Globus pallidus (tissue), 1 donor: ENCODE measurements around the gene MBD5.

Experiments
- DNase-seq: peaks from one replicate; pipeline ENCODE4 v3.0.0-alpha.2; 2015; ENCODE audit warnings: low spot score

MBD5 gene

DNA sequence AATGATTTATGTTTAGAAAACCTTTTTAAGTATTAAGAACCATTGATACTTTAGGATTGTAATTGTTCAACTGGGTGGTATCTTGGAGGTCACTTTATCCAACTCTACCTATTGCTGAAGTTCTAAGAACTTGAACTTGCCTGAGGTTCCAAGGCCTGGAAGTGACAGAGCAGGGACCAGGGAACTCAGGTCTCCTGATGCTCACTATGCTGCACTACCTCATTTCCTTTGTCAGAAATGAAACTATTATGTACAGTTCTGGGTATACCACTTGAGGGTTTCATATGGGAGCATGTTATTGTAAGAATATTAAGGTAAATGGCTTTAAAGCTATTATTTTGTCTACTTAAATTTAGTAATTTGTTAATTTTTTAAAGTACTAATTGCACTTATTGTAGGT, 3.0 kb downstream of the MBD5 start:
- no peak for DNase-seq

DNA sequence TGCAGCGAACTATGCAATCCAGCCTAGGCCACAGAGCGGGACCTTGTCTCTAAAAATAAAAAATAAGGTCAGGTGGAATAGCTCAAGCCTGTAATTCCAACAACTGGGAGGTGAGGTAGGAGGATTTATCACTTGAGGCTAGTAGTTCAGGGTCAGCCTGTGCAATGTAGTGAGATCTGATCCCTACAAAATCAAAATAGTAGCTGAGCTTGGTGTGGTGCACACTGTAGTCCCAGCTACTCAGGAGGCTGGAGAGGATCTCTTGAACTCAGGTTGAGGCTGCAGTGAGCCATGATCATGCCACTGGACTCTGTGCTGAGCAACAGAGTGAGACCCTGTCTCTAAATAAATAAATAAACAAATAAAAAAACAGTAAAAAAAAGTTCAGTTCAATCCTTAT, 5.7 kb downstream of the MBD5 start:
- no peak for DNase-seq

DNA sequence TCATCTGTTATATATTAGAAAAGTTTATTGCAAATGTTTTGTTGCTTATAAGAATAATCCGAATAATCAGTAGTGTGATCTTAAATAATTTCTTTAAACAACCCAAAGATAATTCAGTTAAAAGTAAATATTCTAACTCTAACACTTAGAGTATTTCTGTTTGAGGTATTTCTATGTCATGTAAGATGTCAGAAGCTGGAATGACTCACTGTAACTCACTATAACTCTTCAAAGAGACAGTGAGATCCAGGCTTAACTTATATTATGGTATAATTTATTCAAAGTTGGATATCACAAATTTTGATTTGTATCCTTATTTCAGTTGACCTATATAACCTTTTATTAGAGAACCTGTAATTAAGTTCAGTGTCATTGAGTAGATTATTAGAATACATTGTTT, 6.9 kb downstream of the MBD5 start:
- no peak for DNase-seq

DNA sequence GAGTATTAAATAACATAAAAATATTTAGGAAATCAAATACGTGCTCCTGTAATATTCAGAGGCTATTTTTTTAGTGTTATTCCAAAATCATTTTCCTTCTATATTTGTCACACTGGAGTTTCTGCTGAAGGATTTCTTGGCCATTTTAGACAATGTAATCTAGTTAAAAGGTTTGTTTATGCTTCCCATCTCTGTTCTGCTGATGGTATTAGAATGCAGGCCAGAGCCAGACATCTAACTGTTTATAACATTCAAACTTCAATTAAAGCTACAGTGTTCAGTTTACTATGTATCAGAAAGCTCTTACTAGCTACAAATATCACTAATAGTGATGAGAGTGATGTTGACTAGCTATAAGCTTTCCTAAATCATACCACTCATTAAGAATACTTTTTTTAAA, 7.9 kb downstream of the MBD5 start:
- DNase-seq = no peak

DNA sequence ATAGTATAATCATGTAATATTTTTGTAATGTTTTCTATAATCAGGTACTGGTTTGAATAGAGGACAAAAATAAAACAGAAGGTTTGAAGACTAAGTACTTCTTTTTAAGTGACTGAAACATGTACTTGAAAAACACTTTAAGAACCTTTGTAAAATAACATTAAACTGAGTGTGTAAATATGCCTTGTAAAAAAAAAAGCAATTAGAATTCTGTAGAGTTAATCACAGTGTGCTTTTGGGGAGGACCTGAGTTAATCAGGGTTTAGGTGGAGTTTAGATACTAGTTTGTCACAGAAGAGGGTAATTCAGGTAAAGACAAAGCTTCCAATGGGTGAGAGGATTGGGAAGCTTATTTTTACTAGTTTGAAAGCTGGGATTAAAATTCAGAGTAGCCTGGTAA, 10.3 kb downstream of the MBD5 start:
- DNase-seq = no peak

DNA sequence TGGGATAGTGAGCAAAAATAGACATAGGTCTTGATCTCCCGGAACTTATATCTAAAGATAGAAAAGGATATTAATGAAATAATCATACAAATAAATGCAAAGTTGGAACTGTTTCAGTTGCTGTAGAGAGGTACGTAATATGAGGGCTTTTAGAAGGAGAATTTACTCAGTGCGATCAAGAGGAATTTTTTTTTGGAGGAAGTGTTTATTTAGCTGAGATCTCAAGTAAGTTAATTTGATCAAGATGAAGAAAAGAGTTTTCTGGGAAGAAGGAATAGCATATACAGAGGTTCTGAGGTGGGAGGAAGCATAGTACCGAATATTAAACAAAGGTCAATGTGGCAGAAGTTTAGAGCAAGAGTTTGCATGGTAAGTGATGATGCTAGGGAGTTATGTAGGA, 11.3 kb downstream of the MBD5 start:
- no peak for DNase-seq

DNA sequence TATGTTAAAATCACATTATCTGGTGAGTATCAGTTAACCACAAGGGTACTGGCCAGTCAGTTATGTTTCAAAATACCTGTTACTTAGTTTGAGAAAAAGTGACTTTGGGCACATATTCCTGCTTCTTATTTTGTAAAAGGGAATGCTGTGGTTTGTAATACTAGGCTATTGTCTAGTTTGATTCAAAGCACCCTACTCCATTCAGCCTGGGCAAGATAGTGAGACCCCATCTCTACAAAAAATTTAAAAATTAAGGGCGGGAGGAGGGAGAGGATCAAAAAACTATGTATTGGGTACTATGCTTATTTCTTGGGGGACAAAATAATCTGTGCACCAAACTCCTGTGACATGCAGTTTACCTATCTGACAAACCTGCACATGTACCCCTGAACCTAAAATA, 18.9 kb downstream of the MBD5 start:
- no peak for DNase-seq

DNA sequence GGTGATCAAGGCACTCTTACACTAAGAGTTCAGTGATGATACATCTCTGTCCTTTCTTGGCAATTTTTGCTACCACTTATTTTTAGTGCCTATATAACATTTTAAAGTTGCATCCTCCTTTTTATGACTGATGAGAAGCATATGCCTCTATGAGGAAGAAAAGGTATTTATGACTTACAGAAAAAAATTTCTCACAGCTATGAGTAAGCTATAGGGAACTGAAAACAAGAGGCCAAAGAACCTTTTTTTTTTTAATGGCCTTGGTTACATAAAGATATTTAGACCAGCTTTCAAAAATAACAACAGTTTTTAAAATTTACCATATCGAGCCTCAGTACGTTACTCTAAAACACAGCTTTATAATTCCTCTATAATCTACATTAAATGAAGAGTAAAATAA, 21.3 kb downstream of the MBD5 start:
- no peak for DNase-seq

DNA sequence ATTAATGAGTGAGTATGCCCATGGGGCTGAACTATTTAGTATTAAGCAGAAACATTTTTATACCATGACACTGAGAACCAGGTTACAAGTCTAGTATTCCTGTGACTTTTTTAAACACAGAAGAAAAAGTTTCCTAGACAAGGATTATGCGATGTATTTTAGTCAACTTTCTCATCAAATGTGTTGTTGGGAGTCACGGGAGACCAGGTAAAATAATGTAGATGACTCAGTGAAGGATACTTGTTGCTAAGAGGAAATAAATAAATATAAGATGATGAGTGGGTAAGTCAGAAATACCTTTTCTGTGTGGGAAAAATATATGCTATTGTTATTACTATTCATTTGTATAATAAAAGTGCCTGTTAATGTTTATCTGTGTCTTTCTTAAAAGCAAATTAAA, 23.4 kb downstream of the MBD5 start:
- DNase-seq = no peak

DNA sequence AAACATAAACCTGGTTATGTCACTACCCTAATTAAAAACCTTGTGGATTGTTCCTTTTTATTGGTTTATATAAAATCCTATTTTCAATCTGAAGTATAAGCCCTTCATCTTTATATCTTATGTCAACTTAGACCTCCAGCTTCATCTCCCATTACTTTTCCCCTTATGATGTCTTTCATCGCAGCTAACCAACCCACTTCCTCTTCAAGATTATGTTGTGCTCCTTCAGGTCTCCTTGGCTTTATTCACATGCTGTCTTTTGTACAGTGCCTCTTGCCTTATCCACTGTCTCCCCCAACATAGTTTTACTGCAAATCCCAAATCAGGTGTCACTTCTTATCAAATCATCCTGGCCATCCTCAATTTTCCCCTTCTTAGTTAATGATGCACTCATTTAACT, 25.9 kb downstream of the MBD5 start:
- no peak for DNase-seq

DNA sequence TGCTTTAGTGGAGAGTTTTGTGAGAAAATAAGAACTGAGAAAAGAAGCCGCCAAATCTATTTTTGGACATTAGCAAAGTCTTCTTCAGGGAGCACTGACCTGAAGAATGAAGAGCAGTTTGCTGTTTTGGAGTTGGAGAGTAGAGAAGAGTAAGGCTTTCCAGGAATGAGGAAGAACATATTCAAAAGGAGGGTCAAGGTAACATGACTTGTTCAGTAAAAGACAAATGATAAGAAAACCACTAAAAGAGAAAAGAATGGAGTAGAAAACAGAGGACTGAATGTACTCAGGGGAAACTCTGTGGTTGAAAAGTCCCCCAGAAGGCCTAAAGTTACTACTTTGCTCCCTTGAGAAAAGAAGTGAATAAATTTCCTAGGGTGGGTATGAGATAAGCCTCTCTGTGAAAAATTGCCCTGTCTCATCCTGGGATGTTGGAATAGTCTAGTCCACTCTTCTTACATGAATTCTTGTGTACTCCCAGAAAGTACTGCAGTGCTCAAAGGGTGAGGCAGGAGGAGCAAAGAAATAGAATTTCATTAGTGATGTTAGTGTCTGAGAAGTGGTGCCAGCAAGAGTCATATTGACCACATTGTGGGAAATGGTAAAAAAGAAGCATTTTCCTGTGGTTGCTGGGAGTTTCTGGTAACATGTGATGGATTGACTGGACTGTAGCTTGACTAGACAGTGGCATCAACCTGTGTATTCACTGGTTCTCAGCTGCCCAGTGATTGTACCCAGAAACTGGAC, 27.8 kb downstream of the MBD5 start:
- no peak for DNase-seq

DNA sequence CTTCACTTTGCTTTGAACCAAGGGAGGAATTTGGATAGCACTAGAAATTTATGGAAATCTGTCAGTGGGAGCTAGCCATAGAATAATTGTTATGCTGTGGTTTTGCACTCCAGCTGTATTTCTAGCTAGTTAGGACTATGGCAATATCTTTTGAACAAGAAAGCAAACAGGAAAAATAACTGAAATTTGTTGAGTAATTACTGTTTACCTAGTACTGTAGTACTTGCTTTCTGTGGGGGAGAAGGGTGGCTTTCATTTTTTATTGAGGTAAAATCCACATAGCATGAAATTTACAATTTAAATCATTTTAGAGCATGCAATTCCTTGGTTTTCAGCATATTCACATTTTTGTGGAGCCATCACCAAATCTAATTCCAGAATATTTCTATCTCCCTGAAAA, 28.4 kb downstream of the MBD5 start:
- no peak for DNase-seq

DNA sequence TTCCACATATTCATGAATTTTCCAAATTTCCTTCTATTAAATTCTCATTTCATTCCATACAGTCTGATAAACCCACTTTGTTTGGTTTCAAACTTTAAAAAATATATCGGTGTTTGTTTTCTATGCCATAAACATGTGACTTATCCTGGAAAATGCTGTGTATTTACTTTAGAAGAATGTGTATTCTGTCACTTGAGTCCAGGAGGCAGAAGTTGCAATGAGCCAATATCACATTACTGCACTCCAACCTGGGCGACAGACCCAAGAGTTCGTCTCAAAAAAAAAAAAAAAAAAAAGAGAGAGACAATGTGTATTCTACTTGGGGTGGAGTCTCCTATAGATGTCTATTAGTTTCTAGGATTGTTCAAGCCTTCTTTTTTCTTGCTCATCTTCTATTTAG, 31.8 kb downstream of the MBD5 start:
- DNase-seq = no peak

DNA sequence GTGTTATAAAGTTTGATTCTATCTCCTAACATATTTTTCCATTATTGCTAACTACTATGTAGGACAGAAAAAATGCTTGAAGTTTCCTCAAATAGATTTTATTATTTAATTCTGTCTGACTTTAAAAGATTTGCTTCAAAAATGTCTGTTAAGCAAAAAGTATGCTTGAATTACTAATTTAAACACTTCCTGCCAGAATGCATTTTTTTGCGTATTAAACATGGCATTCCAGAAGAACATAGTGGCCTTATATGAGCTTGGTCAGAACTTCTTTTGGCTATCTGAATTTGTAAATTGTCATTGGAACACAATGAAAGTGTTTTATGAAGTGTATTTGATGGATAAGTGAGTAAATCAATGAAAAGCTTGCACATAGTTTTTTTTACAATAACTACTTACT, 37.8 kb downstream of the MBD5 start:
- no peak for DNase-seq

DNA sequence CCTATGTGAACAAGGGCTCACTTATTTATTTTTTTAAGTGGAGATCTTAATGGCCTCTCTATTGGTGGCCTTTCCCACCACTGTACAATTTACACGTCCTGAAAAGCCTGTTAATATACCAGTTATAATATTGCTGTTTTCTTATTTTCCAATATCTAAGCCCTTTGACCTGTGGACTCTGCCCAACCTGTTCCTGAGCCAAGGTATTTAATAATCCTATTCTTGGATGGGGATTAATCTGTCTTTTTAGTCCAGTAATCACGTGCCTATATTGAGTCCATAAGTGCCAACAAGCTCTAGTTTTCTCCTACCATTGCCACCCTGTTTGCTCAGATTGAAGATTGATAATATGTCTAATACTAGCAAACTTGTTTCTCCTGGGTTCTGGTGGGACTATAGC, 42.7 kb downstream of the MBD5 start:
- no peak for DNase-seq

DNA sequence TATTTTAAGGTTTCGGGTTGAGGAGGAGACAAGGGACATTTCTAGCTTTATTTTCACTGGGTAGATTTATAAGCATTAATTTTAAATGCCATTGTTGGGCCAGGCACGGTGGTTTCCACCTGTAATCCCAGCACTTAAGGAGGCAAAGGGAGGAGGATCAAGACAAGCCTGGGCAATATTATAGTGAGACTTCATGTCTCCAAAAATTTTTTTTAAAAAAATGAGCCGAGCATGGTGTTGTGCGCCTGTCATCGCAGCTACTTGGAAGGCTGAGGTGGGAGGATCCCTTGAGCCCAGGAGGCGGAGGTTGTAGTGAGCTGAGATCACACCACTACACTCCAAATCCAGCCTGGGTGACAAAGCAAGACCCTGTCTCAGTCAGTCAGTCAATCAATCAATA, 45.0 kb downstream of the MBD5 start:
- no peak for DNase-seq

DNA sequence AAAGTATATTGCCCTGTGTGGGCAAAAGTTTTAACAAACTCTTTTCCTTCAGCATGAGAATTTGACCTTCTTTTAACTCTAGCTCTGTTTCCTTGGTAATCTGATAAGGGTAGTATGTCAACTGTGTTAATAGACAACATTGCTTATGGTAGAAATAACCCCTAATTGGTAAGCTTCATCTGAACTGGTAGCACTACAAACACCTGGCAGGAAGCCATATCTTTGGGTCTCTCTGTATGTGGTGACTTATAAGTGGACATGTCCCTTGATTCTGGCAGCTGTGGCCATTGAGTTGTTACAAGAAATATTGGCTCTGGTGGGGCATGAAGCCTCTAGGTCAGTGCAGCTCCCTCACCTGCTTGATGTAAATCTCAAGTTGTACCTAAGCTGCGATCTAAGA, 46.9 kb downstream of the MBD5 start:
- DNase-seq = no peak

DNA sequence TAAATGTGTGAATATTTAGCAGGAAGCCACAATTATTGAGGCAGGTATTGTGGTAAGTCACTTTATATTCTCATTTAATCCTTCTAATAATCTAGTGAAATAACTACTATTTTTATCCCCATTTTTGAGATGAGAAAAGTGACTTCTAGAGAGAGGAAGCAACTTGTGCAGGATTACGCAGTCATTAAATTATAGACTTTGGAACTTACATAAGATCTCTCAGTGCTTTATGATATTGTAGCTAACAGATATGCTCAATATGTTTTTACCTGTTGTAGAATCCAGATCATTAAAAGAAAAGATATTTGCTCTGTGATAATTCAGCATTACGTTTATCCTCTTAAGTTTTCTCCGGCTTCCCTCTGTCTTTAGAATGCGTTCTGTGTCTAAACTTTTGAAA, 50.5 kb downstream of the MBD5 start:
- no peak for DNase-seq

DNA sequence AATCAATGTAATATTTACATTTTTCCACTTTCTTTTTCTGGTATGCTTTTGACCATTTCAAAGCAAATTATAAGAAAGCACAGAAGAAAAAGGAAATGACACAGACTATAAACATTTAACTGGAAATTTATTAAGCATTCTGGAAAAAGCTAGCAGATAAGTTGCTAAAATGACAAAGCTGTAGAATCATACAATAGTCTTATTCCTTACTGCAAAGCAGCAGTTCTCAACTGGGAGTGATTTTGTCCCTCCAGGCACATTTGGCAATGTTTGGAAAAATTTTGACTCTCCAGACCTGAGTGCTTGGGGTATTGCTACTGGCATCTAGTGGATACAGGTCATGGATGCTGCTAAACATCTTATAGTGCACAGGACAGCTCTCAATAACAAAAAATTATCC, 75.1 kb downstream of the MBD5 start:
- DNase-seq = no peak

DNA sequence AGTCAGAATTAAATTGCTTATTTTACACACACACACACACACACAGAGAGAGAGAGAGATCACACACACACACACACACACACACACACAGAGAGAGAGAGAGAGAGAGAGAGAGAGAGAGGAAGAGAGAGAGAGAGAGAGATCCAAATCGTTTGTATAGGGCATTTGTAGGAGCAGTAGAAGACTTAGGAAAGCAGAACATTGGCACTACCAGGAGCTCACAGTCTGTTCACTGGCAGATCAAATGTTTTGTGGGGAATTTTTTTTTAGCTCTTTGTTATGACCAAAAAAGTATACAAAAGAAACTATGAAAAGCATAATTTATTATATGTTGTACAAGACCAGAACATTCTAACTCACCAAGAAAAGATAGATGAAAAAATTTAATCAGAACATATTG, 81.8 kb downstream of the MBD5 start:
- peak; percentile 22 for DNase-seq

DNA sequence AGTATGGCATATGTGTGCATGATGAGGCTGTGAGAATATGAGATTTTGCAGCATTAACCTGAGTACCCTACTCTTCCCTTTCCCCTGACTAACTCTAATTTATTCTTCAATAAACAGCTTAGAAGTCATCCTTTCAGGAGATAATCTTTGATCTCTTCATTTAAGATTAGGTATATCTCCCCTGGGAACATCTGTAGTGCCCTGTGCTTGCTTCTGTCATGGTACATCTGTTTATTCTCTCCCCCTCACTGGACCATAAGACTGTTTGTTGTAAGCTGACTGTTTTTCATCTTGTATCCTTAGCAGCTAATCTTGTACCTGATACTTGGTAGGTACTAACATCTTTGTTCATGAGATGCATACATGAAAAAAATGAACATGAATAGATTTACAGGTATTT, 83.1 kb downstream of the MBD5 start:
- DNase-seq = no peak

DNA sequence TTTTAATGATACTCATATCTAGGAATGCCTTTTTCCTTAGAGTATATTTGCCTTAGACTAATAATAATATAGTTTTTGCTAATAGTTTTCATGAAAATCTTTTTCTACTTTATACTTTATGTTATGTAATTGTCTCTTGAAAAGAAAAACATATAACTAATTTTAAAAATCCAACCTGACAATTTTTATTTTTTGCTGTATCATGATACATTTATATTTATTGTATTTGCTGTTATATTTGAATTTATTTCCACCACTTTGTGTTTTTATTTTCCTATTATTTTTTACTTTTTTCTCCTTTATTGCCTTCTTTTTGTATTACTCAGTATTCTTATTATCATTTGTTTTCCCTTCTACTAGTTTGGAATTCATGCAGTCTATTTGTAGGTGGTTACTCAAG, 85.4 kb downstream of the MBD5 start:
- DNase-seq = no peak

DNA sequence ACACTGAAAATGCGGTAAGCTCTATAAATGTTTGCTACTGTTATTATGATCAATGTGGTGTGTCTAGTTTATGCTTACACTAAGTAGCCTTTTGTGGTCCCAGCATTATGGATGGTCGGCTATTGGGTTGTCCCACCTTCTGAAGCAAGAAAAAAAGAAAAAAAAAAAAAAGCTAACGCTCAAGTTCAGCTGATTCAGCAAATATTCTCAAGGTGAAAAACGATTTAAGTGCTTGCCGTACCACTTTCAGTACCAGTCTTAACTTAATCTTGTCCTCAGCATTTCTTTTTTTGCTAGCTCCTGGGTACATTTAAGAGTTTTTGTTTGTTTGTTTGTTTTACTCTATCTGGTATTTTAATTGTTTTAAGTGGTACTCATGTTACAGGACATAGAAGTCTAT, 87.5 kb downstream of the MBD5 start:
- DNase-seq = no peak

DNA sequence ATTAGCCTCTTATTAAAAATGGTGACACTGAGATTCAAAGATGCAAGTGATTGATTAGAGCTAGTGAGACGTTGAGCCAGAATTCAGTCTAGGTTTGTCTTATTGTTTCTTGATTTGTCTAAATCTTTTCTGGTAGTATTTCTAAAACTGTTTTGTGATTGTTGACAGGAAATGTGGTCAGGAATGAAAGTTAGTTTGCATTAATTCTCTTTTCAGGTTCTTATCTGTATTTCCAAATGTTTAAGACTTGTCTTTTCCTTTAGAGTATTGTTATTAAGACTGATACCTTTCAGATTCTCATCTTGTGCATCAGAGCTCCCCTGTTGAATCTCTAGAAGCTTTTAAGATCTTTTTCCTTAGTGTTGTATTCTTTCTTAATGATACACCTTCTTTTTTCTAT, 89.3 kb downstream of the MBD5 start:
- no peak for DNase-seq

DNA sequence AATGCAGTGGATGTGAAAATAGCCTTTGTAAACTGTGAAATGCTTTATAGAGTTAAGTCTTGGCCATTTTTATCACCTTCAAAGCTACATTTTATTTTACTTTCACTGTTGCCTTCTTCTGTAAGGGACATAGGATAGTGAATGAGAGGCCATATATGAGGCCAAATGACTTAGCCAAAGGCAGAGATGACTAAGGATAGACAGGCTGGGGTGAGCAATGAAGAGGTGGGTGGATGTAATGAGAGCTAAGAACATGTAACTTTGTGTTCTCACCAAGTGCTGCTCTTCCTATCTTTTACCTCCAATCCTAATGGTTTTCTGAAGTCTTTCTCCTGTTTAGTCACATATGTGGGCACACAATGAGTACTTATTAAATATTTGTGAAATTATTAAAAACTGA, 101.9 kb downstream of the MBD5 start:
- DNase-seq = no peak
